ENCODE results near the gene SORCS1.

The SORCS1 gene

GRCh38 chr10:106832846-106833245, 331.7 kb downstream of the SORCS1 start:
- TF ChIP-seq CTCF (IDR thresholded peaks at IDR 0.05; ENCODE audit: extremely low read depth, missing control alignments), result no peak
- DNase-seq (ENCODE audit: low spot score), result no peak

- TF ChIP-seq CTCF (IDR thresholded peaks at IDR 0.05; ENCODE audit: extremely low read depth, missing control alignments), result no peak
- no peak for DNase-seq (ENCODE audit: low spot score)
Observed at GRCh38 chr10:106830471-106830870, 334.0 kb downstream of the SORCS1 start.

GRCh38 chr10:106830006-106830405, 334.5 kb downstream of the SORCS1 start:
- no peak for DNase-seq (ENCODE audit: low spot score)
- TF ChIP-seq CTCF (IDR thresholded peaks at IDR 0.05; ENCODE audit: extremely low read depth, missing control alignments), result no peak

- TF ChIP-seq CTCF (IDR thresholded peaks at IDR 0.05; ENCODE audit: extremely low read depth, missing control alignments), result no peak
- no peak for DNase-seq (ENCODE audit: low spot score)
Observed at GRCh38 chr10:106826716-106827115, 337.8 kb downstream of the SORCS1 start.

GRCh38 chr10:106825576-106826364, 338.7 kb downstream of the SORCS1 start:
- DNase-seq (ENCODE audit: low spot score), result no peak
- TF ChIP-seq CTCF (IDR thresholded peaks at IDR 0.05; ENCODE audit: extremely low read depth, missing control alignments), result no peak

- no peak for DNase-seq (ENCODE audit: low spot score)
- no peak for TF ChIP-seq CTCF (IDR thresholded peaks at IDR 0.05; ENCODE audit: extremely low read depth, missing control alignments)
Observed at GRCh38 chr10:106820579-106820978, 343.9 kb downstream of the SORCS1 start.

GRCh38 chr10:106819490-106819889, 345.0 kb downstream of the SORCS1 start:
- no peak for DNase-seq (ENCODE audit: low spot score)
- TF ChIP-seq CTCF (IDR thresholded peaks at IDR 0.05; ENCODE audit: extremely low read depth, missing control alignments), result no peak
